MCF 10A (cell line): ENCODE data around the gene CIBAR2. TPM values are rescaled to one million over a fixed set of nuclear protein-coding genes. Genes with fewer than 3 reads are reported as not detected.

Source experiments
- BruUV-seq: library from RNA; stranded (reverse); fragments of 400-500 nt; replicated peaks from 2 replicates; lab custom pipeline; 2021; lab: Mats Ljungman, UMichigan
- CTCF ChIA-PET: fragments of 300-600 bp; sonication (Branson Sonifier 250); formaldehyde crosslinking; extraction: SDS; loops from one replicate; lab custom pipeline; 2021; ENCODE audit warnings: antibody characterized with exemption, inconsistent platforms; lab: Yijun Ruan, JAX
- POLR2A ChIA-PET: fragments of 300-600, 350-650 bp; sonication (Branson Sonifier 250); formaldehyde crosslinking; extraction: SDS; loops from one replicate; lab custom pipeline; 2020; ENCODE audit warnings: antibody characterized with exemption, inconsistent platforms; lab: Yijun Ruan, JAX
- DNase-seq: peaks from one replicate; pipeline ENCODE4 v3.0.0-alpha.2; 2018; ENCODE audit not compliant: unreplicated experiment
- H3K27ac Mint-ChIP-seq: one replicate; pipeline ENCODE4 v1.8.0; 2022; ENCODE audit warnings: mild to moderate bottlenecking, low read depth, mixed read lengths; ENCODE audit not compliant: unreplicated experiment
- H3K27me3 Mint-ChIP-seq: one replicate; pipeline ENCODE4 v1.8.0; 2022; ENCODE audit warnings: mixed read lengths; ENCODE audit not compliant: insufficient read depth, unreplicated experiment
- H3K36me3 Mint-ChIP-seq: one replicate; pipeline ENCODE4 v1.8.0; 2022; ENCODE audit warnings: mild to moderate bottlenecking, moderate library complexity, mixed read lengths; ENCODE audit not compliant: insufficient read depth, unreplicated experiment
- H3K4me1 Mint-ChIP-seq: one replicate; pipeline ENCODE4 v1.8.0; 2022; ENCODE audit warnings: mixed read lengths; ENCODE audit not compliant: insufficient read depth, unreplicated experiment
- H3K4me3 Mint-ChIP-seq: one replicate; pipeline ENCODE4 v1.8.0; 2022; ENCODE audit warnings: mild to moderate bottlenecking, moderate library complexity, mixed read lengths; ENCODE audit not compliant: unreplicated experiment
- H3K9me3 Mint-ChIP-seq: one replicate; pipeline ENCODE4 v1.8.0; 2022; ENCODE audit warnings: mixed read lengths; ENCODE audit not compliant: unreplicated experiment
- intact Hi-C: fragments of 100-400 bp; cut with micrococcal nuclease; formaldehyde crosslinking; loops from 2 replicates; pipeline ENCODE4 v1.14.1; 2022
- total RNA-seq: library from RNA; stranded (reverse); gene quantifications from 2 replicates; pipeline ENCODE4 v1.2.3, GENCODE V29; 2022
- TF ChIP-seq, protein P1 (sequence below): fragments of 200-600 bp; IDR thresholded peaks from one replicate; pipeline ENCODE4 v1.8.0; 2022; ENCODE audit warnings: antibody characterized with exemption, mild to moderate bottlenecking; ENCODE audit not compliant: unreplicated experiment

The CIBAR2 gene
- total RNA-seq, 1 experiment from 2014 or later = not detected

DNA sequence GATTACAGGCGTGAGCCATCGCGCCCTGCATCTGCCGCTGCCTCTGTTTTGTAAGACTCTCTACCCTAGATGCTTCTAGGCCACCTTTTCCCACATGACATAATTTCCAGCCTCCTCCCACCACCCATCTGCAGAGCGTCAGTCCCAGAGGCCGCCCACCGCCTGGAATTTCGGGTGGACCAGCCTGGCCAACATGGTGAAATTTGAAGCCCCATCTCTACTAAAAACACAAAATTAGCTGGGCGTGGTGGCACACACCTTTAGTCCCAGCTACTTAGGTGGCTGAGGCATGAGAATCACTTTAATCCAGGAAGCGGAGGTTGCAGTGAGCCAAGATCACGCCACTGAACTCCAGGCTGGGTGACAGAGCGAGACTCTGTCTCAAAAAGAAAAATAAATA is 5.1 kb upstream of the CIBAR2 start:
- DNase-seq = no peak
- no TSS peak for BruUV-seq
- H3K4me1 Mint-ChIP-seq = peaks cover 6% of the 10 kb centered on the region
- H3K4me3 Mint-ChIP-seq = no peak overlapping the region
- H3K9me3 Mint-ChIP-seq = no peaks in the 10 kb centered on the region
- ChIA-PET CTCF (interaction anchor here (0.7 to 1.1 kb wide), 3 partner anchors 136 to 511 kb away, joined by 3 to 5 read pairs (median 3); no protein-coding TSS in a partner anchor), POLR2A (no interaction called here)
- H3K36me3 Mint-ChIP-seq = no peaks in the 10 kb centered on the region
- intact Hi-C loops = loop anchor here (5.0 to 10.0 kb wide), 2 partner anchors 127 to 280 kb away; no protein-coding TSS in a partner anchor
- no peak overlapping the region for H3K27ac Mint-ChIP-seq
- H3K27me3 Mint-ChIP-seq = no peaks in the 10 kb centered on the region
- TF ChIP-seq, protein P1, sequence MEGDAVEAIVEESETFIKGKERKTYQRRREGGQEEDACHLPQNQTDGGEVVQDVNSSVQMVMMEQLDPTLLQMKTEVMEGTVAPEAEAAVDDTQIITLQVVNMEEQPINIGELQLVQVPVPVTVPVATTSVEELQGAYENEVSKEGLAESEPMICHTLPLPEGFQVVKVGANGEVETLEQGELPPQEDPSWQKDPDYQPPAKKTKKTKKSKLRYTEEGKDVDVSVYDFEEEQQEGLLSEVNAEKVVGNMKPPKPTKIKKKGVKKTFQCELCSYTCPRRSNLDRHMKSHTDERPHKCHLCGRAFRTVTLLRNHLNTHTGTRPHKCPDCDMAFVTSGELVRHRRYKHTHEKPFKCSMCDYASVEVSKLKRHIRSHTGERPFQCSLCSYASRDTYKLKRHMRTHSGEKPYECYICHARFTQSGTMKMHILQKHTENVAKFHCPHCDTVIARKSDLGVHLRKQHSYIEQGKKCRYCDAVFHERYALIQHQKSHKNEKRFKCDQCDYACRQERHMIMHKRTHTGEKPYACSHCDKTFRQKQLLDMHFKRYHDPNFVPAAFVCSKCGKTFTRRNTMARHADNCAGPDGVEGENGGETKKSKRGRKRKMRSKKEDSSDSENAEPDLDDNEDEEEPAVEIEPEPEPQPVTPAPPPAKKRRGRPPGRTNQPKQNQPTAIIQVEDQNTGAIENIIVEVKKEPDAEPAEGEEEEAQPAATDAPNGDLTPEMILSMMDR = no peak

DNA sequence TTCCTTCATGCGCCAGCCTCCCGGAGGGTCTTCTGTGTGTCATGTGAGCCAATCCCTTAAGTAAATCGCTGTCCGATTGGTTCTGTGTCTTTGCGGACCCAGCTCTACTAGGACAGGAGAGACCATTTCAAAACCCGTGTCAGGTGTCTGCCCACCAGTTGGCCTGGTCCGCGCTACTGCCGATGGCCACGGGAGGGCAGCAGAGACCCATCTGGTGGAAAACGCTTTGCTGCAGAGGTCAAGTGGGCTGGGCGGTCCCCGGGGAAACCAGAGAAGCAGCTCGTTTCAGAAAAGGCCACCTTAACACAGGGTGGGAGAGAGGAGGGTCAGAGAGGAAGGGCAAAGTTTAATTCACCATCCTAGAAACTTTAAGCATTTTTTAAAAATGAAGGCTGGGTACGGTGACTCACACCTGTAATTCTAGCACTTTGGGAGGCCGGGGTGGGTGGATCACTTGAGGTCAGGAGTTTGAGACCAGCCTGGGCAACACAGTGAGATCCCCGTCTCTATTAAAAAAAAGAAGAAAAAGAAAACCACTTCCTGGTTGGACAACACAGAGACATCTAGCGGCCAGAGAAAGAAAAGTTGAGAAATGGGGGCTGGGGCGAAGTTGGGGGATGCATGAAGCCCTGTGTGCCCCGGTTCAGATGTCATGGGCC is 2.8 kb upstream of the CIBAR2 start:
- DNase-seq = peak; percentile 80
- peak overlapping the region; percentile 68 for H3K27ac Mint-ChIP-seq
- peaks cover 6% of the 10 kb centered on the region for H3K4me1 Mint-ChIP-seq
- H3K9me3 Mint-ChIP-seq = no peaks in the 10 kb centered on the region
- TF ChIP-seq, protein P1 = peak; percentile 96
- BruUV-seq = no TSS peak
- no peaks in the 10 kb centered on the region for H3K36me3 Mint-ChIP-seq
- CTCF ChIA-PET = interaction anchor here (0.5 to 1.9 kb wide), 60 partner anchors 10 to 706 kb away, joined by 3 to 31 read pairs (median 4); no protein-coding TSS in a partner anchor
- no peaks in the 10 kb centered on the region for H3K27me3 Mint-ChIP-seq
- intact Hi-C loops = loop anchor here (1.0 to 10.0 kb wide), 3 partner anchors 130 to 282 kb away; no protein-coding TSS in a partner anchor
- POLR2A ChIA-PET = interaction anchor here (0.7 to 1.6 kb wide), 4 partner anchors 34 to 497 kb away, joined by 3 to 5 read pairs (median 3); no protein-coding TSS in a partner anchor
- H3K4me3 Mint-ChIP-seq = peak overlapping the region; percentile 58

DNA sequence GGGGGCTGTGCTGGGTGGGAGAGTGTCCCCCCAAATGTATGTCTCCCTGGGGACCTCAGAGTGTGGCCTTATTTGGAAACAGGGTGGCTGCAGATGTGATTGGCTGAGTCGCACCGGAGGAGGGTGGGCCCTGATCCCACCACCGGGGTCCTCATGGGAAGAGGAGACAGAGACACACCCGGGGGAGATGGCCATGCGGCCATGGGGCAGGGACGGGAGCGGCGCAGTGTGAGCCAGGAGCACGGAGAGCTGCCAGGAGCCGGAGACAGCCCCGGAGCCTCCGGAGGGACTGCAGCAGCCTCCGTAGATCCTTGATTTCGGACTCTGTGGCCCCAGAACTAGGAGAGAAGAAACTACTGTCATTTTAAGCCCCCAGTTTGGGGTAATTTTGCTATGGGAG is 1.6 kb upstream of the CIBAR2 start:
- POLR2A ChIA-PET = no interaction called here

More for the DNA sequence above, 1.6 kb upstream of the CIBAR2 start:
- peaks cover 6% of the 10 kb centered on the region for H3K4me1 Mint-ChIP-seq
- H3K9me3 Mint-ChIP-seq = no peaks in the 10 kb centered on the region
- no peak for DNase-seq
- no peaks in the 10 kb centered on the region for H3K27me3 Mint-ChIP-seq
- intact Hi-C loops = loop anchor here (10.0 kb wide), 1 partner anchor 131 kb away; no protein-coding TSS in a partner anchor
- no peak overlapping the region for H3K4me3 Mint-ChIP-seq
- no peaks in the 10 kb centered on the region for H3K36me3 Mint-ChIP-seq
- CTCF ChIA-PET = interaction anchor here (1.0 to 1.9 kb wide), 12 partner anchors 9 to 302 kb away, joined by 3 to 10 read pairs (median 5); no protein-coding TSS in a partner anchor
- TF ChIP-seq, protein P1 = no peak
- BruUV-seq = no TSS peak
- no peak overlapping the region for H3K27ac Mint-ChIP-seq
